Measurements from ENCODE around the gene ABAT. TPM values are rescaled to one million over a fixed set of nuclear protein-coding genes. Genes with fewer than 3 reads are reported as not detected.
"Not testable (repeated sequence)": the region's sequence is repeated elsewhere in the genome, so short reads cannot be mapped to it uniquely, and the experiment has no call there.

Gene ABAT
- total RNA-seq, 1 donor from 2014 or later = 2.6 TPM

DNA sequence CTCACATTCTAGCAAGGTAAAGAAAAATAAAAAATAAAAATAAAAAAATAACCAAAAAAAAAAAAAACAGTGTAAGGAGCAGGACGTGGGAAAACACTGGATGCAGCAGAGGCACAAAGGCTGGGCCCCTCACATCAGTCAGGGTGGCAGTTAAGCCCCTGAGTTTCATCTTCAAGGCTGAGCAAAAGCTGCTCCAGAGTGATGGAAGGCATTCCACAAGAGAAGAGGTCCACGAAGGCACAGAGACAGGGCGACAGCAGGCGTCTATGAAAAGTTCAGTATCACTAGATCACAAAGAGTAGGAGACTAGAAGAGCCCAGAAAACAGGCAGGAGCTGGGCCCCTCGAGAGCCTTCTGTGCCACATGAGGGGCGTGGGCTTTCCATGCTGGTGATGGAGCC, 111.0 kb downstream of the ABAT start:
- no peak overlapping the region for H3K4me3 ChIP-seq (ENCODE audit: low read depth, low read length)
- H3K36me3 ChIP-seq (ENCODE audit: control insufficient read depth, insufficient read depth, low read length) = no peaks in the 10 kb centered on the region
- TF ChIP-seq, protein P1, sequence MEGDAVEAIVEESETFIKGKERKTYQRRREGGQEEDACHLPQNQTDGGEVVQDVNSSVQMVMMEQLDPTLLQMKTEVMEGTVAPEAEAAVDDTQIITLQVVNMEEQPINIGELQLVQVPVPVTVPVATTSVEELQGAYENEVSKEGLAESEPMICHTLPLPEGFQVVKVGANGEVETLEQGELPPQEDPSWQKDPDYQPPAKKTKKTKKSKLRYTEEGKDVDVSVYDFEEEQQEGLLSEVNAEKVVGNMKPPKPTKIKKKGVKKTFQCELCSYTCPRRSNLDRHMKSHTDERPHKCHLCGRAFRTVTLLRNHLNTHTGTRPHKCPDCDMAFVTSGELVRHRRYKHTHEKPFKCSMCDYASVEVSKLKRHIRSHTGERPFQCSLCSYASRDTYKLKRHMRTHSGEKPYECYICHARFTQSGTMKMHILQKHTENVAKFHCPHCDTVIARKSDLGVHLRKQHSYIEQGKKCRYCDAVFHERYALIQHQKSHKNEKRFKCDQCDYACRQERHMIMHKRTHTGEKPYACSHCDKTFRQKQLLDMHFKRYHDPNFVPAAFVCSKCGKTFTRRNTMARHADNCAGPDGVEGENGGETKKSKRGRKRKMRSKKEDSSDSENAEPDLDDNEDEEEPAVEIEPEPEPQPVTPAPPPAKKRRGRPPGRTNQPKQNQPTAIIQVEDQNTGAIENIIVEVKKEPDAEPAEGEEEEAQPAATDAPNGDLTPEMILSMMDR (IDR thresholded peaks at IDR 0.05; ENCODE audit: insufficient read depth, low read length, severe bottlenecking) = no peak
- no peak for DNase-seq (ENCODE audit: low read depth)
- H3K27me3 ChIP-seq (ENCODE audit: control insufficient read depth, insufficient read depth, low read length) = no peaks in the 10 kb centered on the region
- FAIRE-seq = no peak

GRCh38 chr16:8786316-8786715, 111.9 kb downstream of the ABAT start:
- not testable (repeated sequence) for DNase-seq (ENCODE audit: low read depth); H3K27me3 ChIP-seq (ENCODE audit: control insufficient read depth, insufficient read depth, low read length); FAIRE-seq; H3K36me3 ChIP-seq (ENCODE audit: control insufficient read depth, insufficient read depth, low read length); H3K4me3 ChIP-seq (ENCODE audit: low read depth, low read length)

- H3K36me3 ChIP-seq (ENCODE audit: control insufficient read depth, insufficient read depth, low read length) = no peaks in the 10 kb centered on the region
- no peaks in the 10 kb centered on the region for H3K27me3 ChIP-seq (ENCODE audit: control insufficient read depth, insufficient read depth, low read length)
- FAIRE-seq (peak; percentile 23), DNase-seq (ENCODE audit: low read depth) (no peak)
- TF ChIP-seq, protein P1 (IDR thresholded peaks at IDR 0.05; ENCODE audit: insufficient read depth, low read length, severe bottlenecking) = no peak
- H3K4me3 ChIP-seq (ENCODE audit: low read depth, low read length) = no peak overlapping the region
Observed at GRCh38 chr16:8788578-8789172, 114.3 kb downstream of the ABAT start.

DNA sequence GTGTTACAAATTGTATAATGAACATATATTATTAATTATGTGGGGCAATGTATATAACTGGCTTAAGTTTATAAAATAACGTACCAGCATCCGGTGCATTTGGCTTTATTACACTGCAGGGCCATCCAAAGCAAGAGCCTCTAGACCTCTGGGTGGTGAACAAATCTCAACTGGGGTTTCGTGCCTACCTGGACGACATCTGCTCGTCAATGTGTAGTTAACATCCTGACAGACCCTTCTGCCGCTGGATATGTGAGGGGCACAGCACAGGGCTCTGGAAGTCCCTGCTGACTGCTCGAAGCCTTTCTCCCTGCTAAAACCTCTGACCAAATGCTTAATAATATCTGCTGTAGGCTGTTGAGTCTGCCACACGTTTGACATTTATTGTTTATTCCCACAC, 120.7 kb downstream of the ABAT start:
- Histone ChIP-seq H3K36me3 (ENCODE audit: control insufficient read depth, insufficient read depth, low read length) (no peaks in the 10 kb centered on the region), H3K4me3 (ENCODE audit: low read depth, low read length) (no peak overlapping the region), H3K27me3 (ENCODE audit: control insufficient read depth, insufficient read depth, low read length) (no peaks in the 10 kb centered on the region)
- TF ChIP-seq, protein P1 (IDR thresholded peaks at IDR 0.05; ENCODE audit: insufficient read depth, low read length, severe bottlenecking) = no peak
- DNase-seq (ENCODE audit: low read depth) (no peak), FAIRE-seq (no peak)

DNA sequence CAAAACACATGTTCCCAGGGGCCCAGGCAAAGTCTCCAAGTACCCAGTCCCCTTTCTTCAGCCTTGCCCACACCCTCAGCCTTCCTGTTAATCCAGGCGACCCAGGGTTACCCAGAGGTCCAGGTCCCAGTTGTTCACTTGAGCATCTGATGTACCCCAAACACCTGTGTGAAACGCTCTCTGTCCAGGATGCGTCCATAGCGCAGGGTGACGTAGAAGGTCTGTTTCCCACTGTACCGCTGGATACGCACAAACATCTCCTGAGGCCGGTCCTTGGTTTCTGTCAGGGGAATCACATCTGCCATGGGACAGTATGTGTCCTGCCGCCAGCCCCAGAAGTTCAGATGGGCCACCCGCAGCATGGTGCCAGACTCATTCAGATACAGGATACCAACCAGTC, 121.4 kb downstream of the ABAT start:
- Histone ChIP-seq H3K36me3 (ENCODE audit: control insufficient read depth, insufficient read depth, low read length) (no peaks in the 10 kb centered on the region), H3K27me3 (ENCODE audit: control insufficient read depth, insufficient read depth, low read length) (no peaks in the 10 kb centered on the region), H3K4me3 (ENCODE audit: low read depth, low read length) (no peak overlapping the region)
- no peak for FAIRE-seq
- no peak for DNase-seq (ENCODE audit: low read depth)
- TF ChIP-seq, protein P1 (IDR thresholded peaks at IDR 0.05; ENCODE audit: insufficient read depth, low read length, severe bottlenecking) = no peak

- TF ChIP-seq, protein P1 (IDR thresholded peaks at IDR 0.05; ENCODE audit: insufficient read depth, low read length, severe bottlenecking) = no peak
- peaks cover under 1% of the 10 kb centered on the region for H3K36me3 ChIP-seq (ENCODE audit: control insufficient read depth, insufficient read depth, low read length)
- DNase-seq (ENCODE audit: low read depth) (no peak), FAIRE-seq (no peak)
- H3K27me3 ChIP-seq (ENCODE audit: control insufficient read depth, insufficient read depth, low read length) = no peaks in the 10 kb centered on the region
- peak overlapping the region; percentile 78 for H3K4me3 ChIP-seq (ENCODE audit: low read depth, low read length)
Observed at GRCh38 chr16:8796469-8797363, 122.3 kb downstream of the ABAT start.

Data from bronchial epithelial cell (primary cell).